Tibial nerve (tissue), 4 donors: ENCODE measurements around the gene RAB9A. TPM values are rescaled to one million over a fixed set of nuclear protein-coding genes. Genes with fewer than 3 reads are reported as not detected.

Experiments used
- DNase-seq, 2 donors: peaks; one replicate each; pipeline ENCODE4 v3.0.0-alpha.2; 2019; ENCODE audit warnings: low spot score in 2 of 2
- H3K27ac ChIP-seq, 4 donors: fragments of 200-600 bp; sonication (generic) in 3 of 4; one replicate each; pipeline ENCODE4 v1.5.1; 2017 to 2019; ENCODE audit warnings: mild to moderate bottlenecking in 1 of 4
- H3K27me3 ChIP-seq, 2 donors: fragments of 200-600 bp; sonication (generic) in 1 of 2; one replicate each; pipeline versions ENCODE4 v1.5.1 to v1.6.0; 2017 to 2019
- H3K36me3 ChIP-seq, 3 donors: fragments of 200-600 bp; sonication (generic); one replicate each; pipeline ENCODE4 v1.5.1; 2018 to 2019
- H3K4me1 ChIP-seq, 4 donors: fragments of 200-600 bp; sonication (generic) in 3 of 4; one replicate each; pipeline ENCODE4 v1.5.1; 2017 to 2019
- H3K4me3 ChIP-seq, 4 donors: fragments of 200-600 bp; sonication (generic) in 3 of 4; one replicate each; pipeline ENCODE4 v1.5.1; 2017 to 2019; ENCODE audit warnings: mild to moderate bottlenecking in 1 of 4, moderate library complexity in 1 of 4
- H3K9me3 ChIP-seq, 4 donors: fragments of 200-600 bp; sonication (generic) in 3 of 4; one replicate each; pipeline ENCODE4 v1.5.1; 2017 to 2019
- CTCF ChIP-seq, 5 experiments: fragments of 200-600 bp in 3 of 5; fragments of 450-650 bp in 2 of 5; sonication (generic) in 3 of 5; IDR thresholded peaks; one replicate each; pipeline ENCODE4 v1.5.1; 2016 to 2019; ENCODE audit warnings: antibody characterized with exemption in 5 of 5, mild to moderate bottlenecking in 3 of 5, moderate library complexity in 2 of 5
- EP300 ChIP-seq, 2 donors: sonication (generic); formaldehyde crosslinking; IDR thresholded peaks; one replicate each; pipeline ENCODE4 v1.6.1; 2017; ENCODE audit warnings: antibody characterized with exemption in 2 of 2, mild to moderate bottlenecking in 1 of 2
- POLR2A ChIP-seq, 2 donors: fragments of 450-650 bp; IDR thresholded peaks; one replicate each; pipeline ENCODE4 v1.6.1; 2017; ENCODE audit warnings: antibody characterized with exemption in 2 of 2, mild to moderate bottlenecking in 2 of 2, moderate library complexity in 2 of 2
- WGBS, 2 donors: methylation state at CpG; one replicate each; pipeline ENCODE4 v1.1.5; 2018; 5-methylcytosine and 5-hydroxymethylcytosine counted together
- total RNA-seq, 4 donors: library from RNA; depleted of rRNA; stranded (reverse); fragments of >200 nt; gene quantifications; one replicate each; pipeline ENCODE4 v1.1.0, GENCODE V29; 2016

RAB9A gene
- total RNA-seq, 4 donors from 2014 or later, result 20.1 to 69.5 (median 24.9) TPM

- no peaks in the 10 kb centered on the region for H3K9me3 ChIP-seq
- peaks cover 0 to 18% (median 0%) of the 10 kb centered on the region in 3 donors for H3K36me3 ChIP-seq
- H3K27me3 ChIP-seq, result no peaks in the 10 kb centered on the region
- no peak overlapping the region for H3K4me3 ChIP-seq
- 85 to 90% methylated on average over 1 of the region's 1 CpG for WGBS, 2 donors
- no peak for DNase-seq
- TF ChIP-seq CTCF (IDR thresholded peaks at IDR 0.05) (no peak), EP300 (IDR thresholded peaks at IDR 0.05) (no peak), POLR2A (IDR thresholded peaks at IDR 0.05) (no peak)
- H3K4me1 ChIP-seq, result no peaks in the 10 kb centered on the region
- no peak overlapping the region for H3K27ac ChIP-seq
Observed at GRCh38 chrX:13755254-13755653, 66.3 kb downstream of the RAB9A start.

DNA sequence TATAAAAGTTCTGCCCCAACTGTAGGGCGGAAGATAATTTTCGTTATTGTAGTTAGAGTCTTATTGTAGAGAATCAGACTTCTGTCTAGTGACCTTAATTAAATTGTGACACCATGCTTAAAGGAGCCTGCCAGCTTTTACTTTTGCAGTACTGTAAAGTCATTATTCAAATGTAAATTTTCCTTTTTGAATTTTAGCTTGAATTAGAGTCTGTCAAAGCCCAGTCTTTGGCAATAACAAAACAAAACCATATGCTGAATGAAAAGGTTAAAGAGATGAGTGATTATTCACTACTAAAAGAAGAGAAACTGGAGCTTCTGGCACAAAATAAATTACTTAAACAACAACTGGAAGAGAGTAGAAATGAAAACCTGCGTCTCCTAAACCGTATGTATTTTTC, 67.5 kb downstream of the RAB9A start:
- no peaks in the 10 kb centered on the region for H3K27me3 ChIP-seq
- WGBS, 2 donors, result 77 to 89% methylated on average over 4 of the region's 4 CpGs
- no peaks in the 10 kb centered on the region for H3K4me1 ChIP-seq
- no peak overlapping the region for H3K27ac ChIP-seq
- H3K9me3 ChIP-seq, result no peaks in the 10 kb centered on the region
- peaks cover 0 to 24% (median 0%) of the 10 kb centered on the region in 3 donors for H3K36me3 ChIP-seq
- no peak for DNase-seq
- no peak for TF ChIP-seq EP300 (IDR thresholded peaks at IDR 0.05)
- no peak overlapping the region for H3K4me3 ChIP-seq

DNA sequence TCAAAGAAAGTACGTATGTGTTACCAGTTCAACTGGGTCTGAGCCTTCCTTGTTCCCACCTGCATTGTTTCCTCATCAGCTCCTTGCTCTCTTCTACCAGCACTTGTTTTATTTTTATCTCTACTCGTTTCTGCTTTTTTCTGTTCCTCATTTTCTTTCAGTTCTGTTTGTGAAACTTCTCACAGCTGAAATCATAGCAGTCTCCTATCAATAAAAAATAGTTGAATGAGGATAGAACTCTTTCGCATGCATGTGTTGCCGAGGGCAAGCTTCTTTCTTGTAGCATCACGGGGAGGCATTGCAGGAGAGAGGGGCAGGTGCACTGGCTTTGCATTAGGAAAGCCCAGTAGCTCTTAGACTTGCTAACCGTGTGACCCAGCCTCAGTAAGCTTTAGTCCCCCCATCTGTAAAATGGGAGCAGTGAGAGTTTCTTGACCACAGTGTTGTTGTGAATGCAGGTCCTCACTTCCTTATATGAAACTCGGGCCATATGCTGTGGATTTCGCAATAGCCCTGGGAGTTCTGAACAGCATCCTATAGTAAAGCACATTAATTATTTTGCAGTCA, 70.3 kb downstream of the RAB9A start:
- peaks cover 0 to 24% (median 0%) of the 10 kb centered on the region in 3 donors for H3K36me3 ChIP-seq
- WGBS, 2 donors, result 80 to 86% methylated on average over 8 of the region's 8 CpGs
- peaks cover 0 to 7% (median 3%) of the 10 kb centered on the region in 4 donors for H3K4me1 ChIP-seq
- DNase-seq, result no peak
- no peak overlapping the region for H3K4me3 ChIP-seq
- no peaks in the 10 kb centered on the region for H3K9me3 ChIP-seq
- TF ChIP-seq CTCF (IDR thresholded peaks at IDR 0.05), result no peak
- TF ChIP-seq POLR2A (IDR thresholded peaks at IDR 0.05), result no peak
- TF ChIP-seq EP300 (IDR thresholded peaks at IDR 0.05), result no peak
- H3K27ac ChIP-seq, result no peak overlapping the region
- H3K27me3 ChIP-seq, result no peaks in the 10 kb centered on the region

Other genes starting within 250 kb of the RAB9A start
- not detected for gene EGFL6, start 119.5 kb upstream of the RAB9A start, total RNA-seq
- gene TCEANC, start 36.0 kb upstream of the RAB9A start, total RNA-seq, result 1 to 10 TPM; 2.9 to 6.1 (median 5.0) TPM
- gene TRAPPC2, start 45.5 kb downstream of the RAB9A start, total RNA-seq, result 10 to 100 TPM in 3 of 4 donors, 1 to 10 TPM in 1; 9.0 to 13.8 (median 11.6) TPM
- 10 to 100 TPM; 14.7 to 38.1 (median 31.3) TPM for gene OFD1, start 45.6 kb downstream of the RAB9A start, total RNA-seq
- 100 to 1,000 TPM; 199 to 408 (median 299) TPM for gene GPM6B, start 128.0 kb downstream of the RAB9A start, total RNA-seq